COLO668 (cell line): ENCODE data around the gene VAMP8.
"Not testable (repeated sequence)": the region's sequence is repeated elsewhere in the genome, so short reads cannot be mapped to it uniquely, and the experiment has no call there.

ENCODE experiments used
- DNase-seq: peaks from one replicate; lab custom pipeline; 2025; ENCODE audit not compliant: unreplicated experiment; lab: John Stamatoyannopoulos, UW

VAMP8 gene

DNA sequence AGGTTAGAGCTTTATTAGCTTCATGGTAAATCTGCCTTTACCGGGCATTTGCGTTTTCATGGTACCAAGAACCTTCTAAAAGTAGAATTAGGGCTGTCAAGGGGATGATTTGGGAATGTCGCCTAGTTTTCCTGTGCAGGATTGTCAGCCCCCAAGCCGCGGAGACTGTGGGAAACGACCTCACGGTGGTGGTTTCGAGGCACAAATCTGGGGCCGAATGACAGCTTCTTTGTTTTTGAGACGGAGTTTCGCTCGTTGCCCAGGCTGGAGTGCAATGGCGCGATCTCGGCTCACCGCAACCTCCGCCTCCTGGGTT lies 38.0 kb downstream of the VAMP8 start:
- no peak for DNase-seq

DNA sequence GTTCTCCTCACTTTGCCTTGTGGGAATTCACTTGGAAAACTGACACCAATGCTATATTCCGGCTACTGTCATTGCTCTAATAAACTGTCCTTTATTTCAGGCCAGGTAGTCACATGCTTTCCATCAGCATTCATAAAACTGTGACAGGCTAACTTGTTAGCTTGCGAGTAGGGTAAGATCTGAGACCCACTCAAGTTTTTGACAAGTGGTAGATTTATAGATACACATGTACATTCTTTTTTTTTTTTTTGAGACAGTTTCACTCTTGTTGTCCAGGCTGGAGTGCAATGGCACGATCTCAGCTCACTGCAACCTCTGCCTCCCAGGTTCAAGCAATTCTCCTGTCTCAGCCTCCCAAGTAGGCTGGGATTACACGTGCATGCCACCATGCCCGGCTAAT lies 40.3 kb downstream of the VAMP8 start:
- not testable (repeated sequence) for DNase-seq

DNA sequence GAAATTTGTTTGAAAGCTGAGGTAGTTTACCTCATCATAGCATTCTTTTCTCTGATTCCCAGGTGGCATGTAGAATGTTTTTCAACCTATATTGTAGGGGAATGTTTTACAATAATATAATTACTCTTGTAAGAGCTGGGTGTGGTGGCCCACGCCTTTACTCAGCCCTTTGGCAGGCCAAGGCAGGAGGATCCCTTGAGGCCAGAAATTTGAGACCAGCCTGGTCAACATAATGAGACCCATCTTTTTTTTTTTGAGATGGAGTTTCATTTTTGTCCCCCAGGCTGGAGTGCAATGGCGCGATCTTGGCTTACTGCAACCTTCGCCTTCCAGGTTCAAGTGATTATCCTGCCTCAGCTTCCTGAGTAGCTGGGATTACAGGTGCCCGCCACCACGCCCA lies 42.2 kb downstream of the VAMP8 start:
- DNase-seq = no peak

DNA sequence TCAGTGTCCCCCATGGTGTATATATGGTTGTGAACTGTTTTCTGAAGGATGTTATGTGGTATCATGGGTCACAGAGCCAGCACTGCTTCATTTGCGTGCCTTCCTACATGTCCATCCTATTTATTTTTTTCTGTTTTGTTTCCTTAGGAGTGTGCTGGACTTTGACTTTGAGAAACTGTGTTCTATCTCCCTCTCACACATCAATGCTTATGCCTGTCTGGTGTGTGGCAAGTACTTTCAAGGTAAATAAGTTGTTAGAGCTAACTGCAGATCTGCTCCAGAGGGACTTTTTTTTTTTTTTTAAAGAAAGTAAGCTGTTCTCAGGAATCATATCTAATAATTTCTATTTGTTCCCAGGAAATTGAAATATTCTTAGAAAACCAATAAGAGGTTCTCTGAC lies 44.0 kb downstream of the VAMP8 start:
- no peak for DNase-seq

DNA sequence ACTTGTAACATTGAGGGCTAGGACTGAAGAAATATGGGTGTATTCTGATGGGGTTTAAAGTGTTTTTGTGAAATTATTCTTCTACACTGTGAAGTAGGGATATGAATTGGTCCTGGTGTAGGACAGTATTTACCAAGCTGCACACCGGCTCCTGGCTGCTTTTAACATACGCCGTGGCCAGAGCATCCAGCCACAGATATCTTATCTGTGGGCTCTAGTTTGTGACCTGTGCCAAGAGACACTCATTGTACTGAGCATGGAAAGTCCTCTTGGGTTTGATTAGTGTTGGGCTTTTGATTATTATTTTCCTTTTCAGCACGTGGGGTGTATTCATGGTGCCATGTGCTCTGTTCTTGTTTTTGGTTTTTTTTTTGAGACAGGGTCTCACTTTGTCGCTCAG lies 46.6 kb downstream of the VAMP8 start:
- no peak for DNase-seq

DNA sequence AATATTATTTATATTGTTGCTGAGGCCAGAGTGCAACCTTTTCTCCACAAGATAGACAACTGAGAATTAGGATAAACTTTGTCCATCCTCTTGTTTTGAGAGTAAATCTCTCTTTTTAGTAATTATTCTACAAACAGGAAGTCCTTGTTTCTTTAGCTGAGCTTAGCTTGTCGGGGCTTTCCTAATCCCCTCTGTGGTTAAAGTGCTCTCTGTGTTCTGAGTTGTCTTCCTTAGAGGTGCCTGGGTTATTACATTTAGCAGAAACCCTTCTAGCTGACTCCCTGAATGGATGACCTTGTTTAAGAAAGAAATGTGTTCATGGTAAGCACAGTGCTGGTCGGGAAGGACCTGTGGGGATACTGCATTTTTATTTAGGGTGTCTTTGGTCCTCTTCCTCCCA lies 51.3 kb downstream of the VAMP8 start:
- no peak for DNase-seq

DNA sequence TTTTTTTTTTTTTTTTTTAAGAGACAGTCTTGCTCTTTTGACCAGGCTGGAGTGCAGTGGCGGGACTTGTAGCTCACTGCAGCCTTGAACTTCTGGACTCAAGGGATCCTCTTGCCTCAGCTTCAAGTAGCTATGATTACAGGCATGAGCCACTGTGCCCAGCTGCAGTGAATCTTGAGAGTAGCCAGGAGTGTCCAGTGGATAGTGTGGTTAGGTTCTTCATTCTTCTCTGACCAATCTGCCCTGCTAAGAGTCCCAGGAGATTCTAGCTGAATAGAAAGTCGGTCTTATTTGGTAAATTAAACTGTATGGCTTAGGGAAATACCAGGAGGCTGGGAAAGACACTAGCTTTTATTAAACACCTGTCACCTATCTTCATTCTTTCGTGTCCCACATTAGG lies 53.9 kb downstream of the VAMP8 start:
- DNase-seq = no peak
